PC-9 (cell line): ENCODE measurements around the gene IRAG1.

Experiments used
- CTCF ChIP-seq: fragments of 200-600 bp; sonication (generic); conservative IDR thresholded peaks from 2 replicates; pipeline ENCODE4 v1.6.1; 2017; ENCODE audit warnings: mixed run types, antibody characterized with exemption, mild to moderate bottlenecking, moderate library complexity
- EZH2 ChIP-seq: fragments of 200-600 bp; sonication (generic); IDR thresholded peaks from 2 replicates; pipeline ENCODE4 v1.8.0; 2017; ENCODE audit warnings: antibody characterized with exemption, low read depth

DNA sequence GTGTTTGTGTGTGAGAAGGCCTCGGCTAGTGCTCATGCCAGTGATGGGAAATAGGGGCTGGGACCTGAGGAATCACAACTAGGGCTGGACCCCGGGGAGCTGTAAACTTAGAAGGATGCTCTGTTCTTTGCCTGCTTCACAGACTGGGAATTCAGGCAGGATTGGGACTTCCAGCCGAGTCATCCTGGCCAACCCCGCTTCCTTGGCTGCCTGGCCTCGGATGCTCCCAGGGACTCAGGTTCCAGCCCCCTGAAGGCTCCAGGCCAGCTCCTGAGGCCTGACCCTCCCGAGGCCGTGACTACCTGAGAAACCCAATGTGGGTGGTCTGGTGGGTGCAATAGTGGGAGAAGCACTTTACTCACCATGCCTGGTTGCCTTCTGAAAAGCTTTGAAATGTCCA lies 44.7 kb downstream of the IRAG1 start:
- TF ChIP-seq CTCF (no peak), EZH2 (no peak)
